Spleen (tissue), 7 donors: ENCODE measurements around the gene S1PR4.

Source experiments
- CTCF ChIP-seq, 11 experiments: fragments of 200-600 bp in 7 of 11; fragments of 450-650 bp in 4 of 11; sonication (generic) in 4 of 11; IDR thresholded peaks in 8 of 11; conservative IDR thresholded peaks in 3 of 11; 1 replicate in 7 of 11; 2 replicates in 4 of 11; pipeline versions ENCODE4 v1.4.0 to v1.8.0; 2016 to 2021; ENCODE audit warnings: antibody characterized with exemption in 11 of 11, inconsistent platforms in 4 of 11, mild to moderate bottlenecking in 1 of 11
- POLR2A ChIP-seq, 3 donors: fragments of 450-650 bp; IDR thresholded peaks; one replicate each; pipeline ENCODE4 v1.5.1; 2017; ENCODE audit warnings: antibody characterized with exemption in 3 of 3, mild to moderate bottlenecking in 1 of 3
- POLR2AphosphoS5 ChIP-seq, 3 donors: sonication (generic); formaldehyde crosslinking; IDR thresholded peaks; one replicate each; pipeline ENCODE4 v1.5.1; 2017; ENCODE audit warnings: antibody characterized with exemption in 3 of 3
- donor health status: DM: no; HTN: no; CAD: no; lungs with moderate emphysema.
- donor health status: DM: no; HTN: no; CAD: no.
- donor health status: DM: no; HTN: no; CAD: no.

- TF ChIP-seq CTCF (IDR thresholded peaks at IDR 0.05 in 8 of 11, conservative IDR thresholded peaks at IDR 0.05 in 3 of 11) (no peak), POLR2A (IDR thresholded peaks at IDR 0.05) (no peak), POLR2AphosphoS5 (IDR thresholded peaks at IDR 0.05) (peak; percentile 47 to 93 (median 75))
Observed at GRCh38 chr19:3154957-3155736, 23.4 kb upstream of the S1PR4 start.
